Endothelial cell of umbilical vein (primary cell): ENCODE data around the gene ACTG1.

Source experiments
- EZH2 ChIP-seq: IDR thresholded peaks from 2 replicates; pipeline ENCODE4 v1.6.1; 2012; ENCODE audit warnings: borderline replicate concordance, low read depth, mild to moderate bottlenecking, moderate library complexity, low read length, inconsistent platforms; ENCODE audit not compliant: severe bottlenecking
- TF ChIP-seq, protein P1 (sequence below), 2 donors: IDR thresholded peaks; 1 replicate in 1 of 2; 2 replicates in 1 of 2; pipeline ENCODE4 v1.5.1; 2011; ENCODE audit warnings: low read length in 2 of 2, mild to moderate bottlenecking in 2 of 2, moderate library complexity in 2 of 2, control low read depth in 1 of 2, inconsistent platforms in 1 of 2, low read depth in 1 of 2; ENCODE audit not compliant: insufficient read depth in 1 of 2; ENCODE audit errors: extremely low read depth in 1 of 2

DNA sequence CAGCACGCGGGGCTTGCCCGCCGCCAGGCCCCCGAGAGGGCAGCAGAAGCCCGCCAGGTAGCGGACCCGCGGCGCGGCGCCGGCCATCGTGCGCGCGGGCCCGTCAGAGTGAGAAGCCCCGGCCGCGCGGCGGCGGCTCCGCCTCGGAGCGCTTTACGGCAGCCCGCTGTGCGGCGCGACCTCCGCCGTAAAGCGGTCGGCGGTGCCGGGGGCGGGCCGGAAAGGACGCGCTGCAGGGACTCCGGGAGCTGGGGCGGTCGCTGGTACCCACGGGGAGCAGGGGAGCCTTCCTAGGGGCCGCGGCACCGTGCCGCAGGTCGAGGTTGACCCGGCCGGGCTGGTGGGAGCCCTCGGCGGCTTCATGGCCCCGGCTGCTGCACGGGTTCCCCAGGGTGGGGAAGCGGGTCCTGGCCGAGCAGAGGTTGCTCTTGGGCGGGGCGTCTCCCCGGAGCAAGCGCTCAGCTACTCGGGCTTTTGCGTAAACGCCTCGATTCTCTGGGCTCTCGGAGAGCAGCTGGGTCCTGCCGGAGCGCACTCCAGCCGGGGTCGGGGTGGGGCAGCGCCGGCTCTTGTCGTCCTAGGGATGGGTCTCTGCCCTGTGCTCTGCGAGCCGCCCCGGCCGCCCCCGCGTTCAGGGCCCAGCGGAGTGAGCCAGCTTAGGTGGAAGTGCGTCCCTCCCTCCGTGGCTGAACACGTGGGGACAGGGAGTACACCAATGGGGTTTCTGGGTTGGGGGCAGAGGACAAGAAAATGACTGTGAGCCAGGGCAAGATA, 39.8 kb upstream of the ACTG1 start, which contains the start of gene FAAP100:
- TF ChIP-seq EZH2: no peak
- TF ChIP-seq, protein P1, sequence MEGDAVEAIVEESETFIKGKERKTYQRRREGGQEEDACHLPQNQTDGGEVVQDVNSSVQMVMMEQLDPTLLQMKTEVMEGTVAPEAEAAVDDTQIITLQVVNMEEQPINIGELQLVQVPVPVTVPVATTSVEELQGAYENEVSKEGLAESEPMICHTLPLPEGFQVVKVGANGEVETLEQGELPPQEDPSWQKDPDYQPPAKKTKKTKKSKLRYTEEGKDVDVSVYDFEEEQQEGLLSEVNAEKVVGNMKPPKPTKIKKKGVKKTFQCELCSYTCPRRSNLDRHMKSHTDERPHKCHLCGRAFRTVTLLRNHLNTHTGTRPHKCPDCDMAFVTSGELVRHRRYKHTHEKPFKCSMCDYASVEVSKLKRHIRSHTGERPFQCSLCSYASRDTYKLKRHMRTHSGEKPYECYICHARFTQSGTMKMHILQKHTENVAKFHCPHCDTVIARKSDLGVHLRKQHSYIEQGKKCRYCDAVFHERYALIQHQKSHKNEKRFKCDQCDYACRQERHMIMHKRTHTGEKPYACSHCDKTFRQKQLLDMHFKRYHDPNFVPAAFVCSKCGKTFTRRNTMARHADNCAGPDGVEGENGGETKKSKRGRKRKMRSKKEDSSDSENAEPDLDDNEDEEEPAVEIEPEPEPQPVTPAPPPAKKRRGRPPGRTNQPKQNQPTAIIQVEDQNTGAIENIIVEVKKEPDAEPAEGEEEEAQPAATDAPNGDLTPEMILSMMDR (IDR thresholded peaks at IDR 0.05; ENCODE audit: extremely low read depth in 1 of 2, insufficient read depth in 1 of 2, low read depth in 1 of 2, low read length in 2 of 2): no peak
